Sigmoid colon (tissue), 7 donors: ENCODE results near the gene CAMK1D. TPM values are rescaled to one million over a fixed set of nuclear protein-coding genes. Genes with fewer than 3 reads are reported as not detected.
"Not testable (repeated sequence)": the region's sequence is repeated elsewhere in the genome, so short reads cannot be mapped to it uniquely, and the experiment has no call there.

Experiments
- DNase-seq: peaks from one replicate; pipeline ENCODE4 v3.0.0-alpha.2; 2019
- H3K27ac ChIP-seq, 4 donors: fragments of 200-600 bp; sonication (generic); one replicate each; pipeline ENCODE4 v1.5.1; 2016 to 2019; ENCODE audit warnings: mild to moderate bottlenecking in 1 of 4
- H3K27me3 ChIP-seq, 3 donors: fragments of 200-600 bp; sonication (generic); one replicate each; pipeline ENCODE4 v1.5.1; 2019; ENCODE audit warnings: mild to moderate bottlenecking in 1 of 3
- H3K36me3 ChIP-seq, 4 donors: fragments of 200-600 bp; sonication (generic); one replicate each; pipeline ENCODE4 v1.5.1; 2016 to 2019
- H3K4me1 ChIP-seq, 4 donors: fragments of 200-600 bp; sonication (generic); one replicate each; pipeline ENCODE4 v1.5.1; 2017 to 2019
- H3K4me3 ChIP-seq, 4 donors: fragments of 200-600 bp; sonication (generic); one replicate each; pipeline ENCODE4 v1.5.1; 2017 to 2019; ENCODE audit warnings: mild to moderate bottlenecking in 2 of 4, moderate library complexity in 1 of 4
- H3K9me3 ChIP-seq, 4 donors: fragments of 200-600 bp in 3 of 4; sonication (generic) in 3 of 4; one replicate each; pipeline versions ENCODE4 v1.5.1 to v1.6.1; 2013 to 2019
- EP300 ChIP-seq, 4 donors: sonication (generic); formaldehyde crosslinking; IDR thresholded peaks; one replicate each; pipeline ENCODE4 v1.6.1; 2017; ENCODE audit warnings: antibody characterized with exemption in 4 of 4
- POLR2A ChIP-seq, 2 donors: fragments of 450-650 bp; IDR thresholded peaks; one replicate each; pipeline ENCODE4 v1.6.1; 2016; ENCODE audit warnings: antibody characterized with exemption in 2 of 2, mild to moderate bottlenecking in 2 of 2, moderate library complexity in 2 of 2
- POLR2AphosphoS5 ChIP-seq, 4 donors: sonication (generic); formaldehyde crosslinking; IDR thresholded peaks; one replicate each; pipeline ENCODE4 v1.6.1; 2017; ENCODE audit warnings: antibody characterized with exemption in 4 of 4
- WGBS, 2 donors: extraction: QIAGEN DNeasy Blood & Tissue Kit; methylation state at CpG; one replicate each; pipeline ENCODE4 v1.1.7; 2013; 5-methylcytosine and 5-hydroxymethylcytosine counted together
- intact Hi-C: fragments of 100-400 bp; cut with DNase I; formaldehyde crosslinking; loops from one replicate; pipeline ENCODE4 v1.15.1; 2023
- polyA plus RNA-seq, 3 donors: library from polyadenylated mRNA; stranded (reverse); fragments of 200-250 nt; gene quantifications; one replicate each; pipeline ENCODE4 v1.2.3, GENCODE V29; 2013
- total RNA-seq, 4 donors: library from RNA; depleted of rRNA; stranded (reverse); fragments of >200 nt; gene quantifications; one replicate each; pipeline ENCODE4 v1.1.0, GENCODE V29; 2016
- TF ChIP-seq, protein P1 (sequence below), 4 experiments: fragments of 450-650 bp in 3 of 4; fragments of 200-600 bp in 1 of 4; IDR thresholded peaks; one replicate each; pipeline ENCODE4 v1.5.1; 2016 to 2019; ENCODE audit warnings: antibody characterized with exemption in 4 of 4, mild to moderate bottlenecking in 3 of 4, moderate library complexity in 2 of 4
- donor health status: healthy with polysubstance abuse.
- donor health status: Bipolar disorder and iron deficiency.
- donor health status: healthy.

The CAMK1D gene
- total and polyA plus RNA-seq, 7 donors: 7.2 to 11.5 (median 8.6) TPM

DNA sequence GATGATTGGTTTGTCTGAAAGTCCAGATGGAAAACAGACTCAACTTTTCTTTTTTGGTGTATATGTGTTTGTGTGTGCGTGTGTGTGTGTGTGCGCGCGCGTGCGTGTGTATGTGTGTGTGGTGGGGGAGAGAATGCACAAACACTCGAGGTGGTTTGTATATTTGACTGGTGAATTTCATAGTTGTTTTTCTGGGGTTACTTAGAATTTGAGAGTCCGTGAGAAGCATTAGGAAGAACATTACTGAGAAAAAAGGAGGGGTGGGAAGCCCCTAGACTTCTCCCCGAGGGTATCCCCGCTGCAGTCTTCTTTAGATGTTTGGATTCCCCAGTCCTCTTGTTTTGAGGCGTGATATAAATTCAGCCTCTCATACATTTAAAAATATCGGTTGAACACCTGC, 6.0 kb downstream of the CAMK1D start:
- no peak overlapping the region for H3K4me3 ChIP-seq
- WGBS, 2 donors: 91% methylated on average over 12 of the region's 12 CpGs
- no peak overlapping the region for H3K27ac ChIP-seq
- no peak for TF ChIP-seq POLR2AphosphoS5 (IDR thresholded peaks at IDR 0.05)
- TF ChIP-seq, protein P1, sequence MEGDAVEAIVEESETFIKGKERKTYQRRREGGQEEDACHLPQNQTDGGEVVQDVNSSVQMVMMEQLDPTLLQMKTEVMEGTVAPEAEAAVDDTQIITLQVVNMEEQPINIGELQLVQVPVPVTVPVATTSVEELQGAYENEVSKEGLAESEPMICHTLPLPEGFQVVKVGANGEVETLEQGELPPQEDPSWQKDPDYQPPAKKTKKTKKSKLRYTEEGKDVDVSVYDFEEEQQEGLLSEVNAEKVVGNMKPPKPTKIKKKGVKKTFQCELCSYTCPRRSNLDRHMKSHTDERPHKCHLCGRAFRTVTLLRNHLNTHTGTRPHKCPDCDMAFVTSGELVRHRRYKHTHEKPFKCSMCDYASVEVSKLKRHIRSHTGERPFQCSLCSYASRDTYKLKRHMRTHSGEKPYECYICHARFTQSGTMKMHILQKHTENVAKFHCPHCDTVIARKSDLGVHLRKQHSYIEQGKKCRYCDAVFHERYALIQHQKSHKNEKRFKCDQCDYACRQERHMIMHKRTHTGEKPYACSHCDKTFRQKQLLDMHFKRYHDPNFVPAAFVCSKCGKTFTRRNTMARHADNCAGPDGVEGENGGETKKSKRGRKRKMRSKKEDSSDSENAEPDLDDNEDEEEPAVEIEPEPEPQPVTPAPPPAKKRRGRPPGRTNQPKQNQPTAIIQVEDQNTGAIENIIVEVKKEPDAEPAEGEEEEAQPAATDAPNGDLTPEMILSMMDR (IDR thresholded peaks at IDR 0.05): no peak
- no peak for TF ChIP-seq EP300 (IDR thresholded peaks at IDR 0.05)
- TF ChIP-seq POLR2A (IDR thresholded peaks at IDR 0.05): no peak
- DNase-seq: no peak
- intact Hi-C loops: no loop called here
- no peaks in the 10 kb centered on the region for H3K9me3 ChIP-seq
- H3K27me3 ChIP-seq: no peaks in the 10 kb centered on the region
- no peaks in the 10 kb centered on the region for H3K36me3 ChIP-seq
- peaks cover 0 to 27% (median 20%) of the 10 kb centered on the region in 4 donors for H3K4me1 ChIP-seq

DNA sequence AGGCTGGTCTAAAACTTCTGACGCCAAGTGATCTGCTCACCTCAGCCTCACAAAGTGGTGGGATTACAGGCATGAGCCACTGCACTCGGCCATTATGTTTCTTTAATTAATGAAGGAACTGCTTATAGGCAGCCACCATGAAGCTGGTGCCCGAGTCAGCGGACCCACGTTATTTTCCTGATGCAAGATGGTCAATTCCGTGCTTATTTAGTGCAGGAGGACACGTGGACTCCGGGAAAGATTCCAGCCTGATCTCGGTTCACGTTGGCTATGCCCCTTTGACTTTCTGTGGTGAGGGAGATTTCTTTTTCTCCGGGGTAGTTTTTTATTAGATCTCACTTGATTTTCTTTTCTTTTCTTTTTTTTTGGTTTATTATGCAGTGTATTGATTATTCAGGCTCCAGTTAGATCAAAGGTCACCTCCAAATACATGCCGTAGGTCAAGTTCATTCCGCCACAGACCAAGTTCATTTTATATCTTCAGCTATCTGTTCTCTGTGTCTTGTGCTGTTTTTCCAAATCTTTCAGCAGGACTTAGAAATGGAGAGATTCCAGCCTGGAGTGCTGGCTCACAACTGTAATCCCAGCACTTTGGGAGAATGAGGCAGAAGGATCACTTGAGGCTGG, 8.3 kb downstream of the CAMK1D start:
- intact Hi-C loops: no loop called here

DNA sequence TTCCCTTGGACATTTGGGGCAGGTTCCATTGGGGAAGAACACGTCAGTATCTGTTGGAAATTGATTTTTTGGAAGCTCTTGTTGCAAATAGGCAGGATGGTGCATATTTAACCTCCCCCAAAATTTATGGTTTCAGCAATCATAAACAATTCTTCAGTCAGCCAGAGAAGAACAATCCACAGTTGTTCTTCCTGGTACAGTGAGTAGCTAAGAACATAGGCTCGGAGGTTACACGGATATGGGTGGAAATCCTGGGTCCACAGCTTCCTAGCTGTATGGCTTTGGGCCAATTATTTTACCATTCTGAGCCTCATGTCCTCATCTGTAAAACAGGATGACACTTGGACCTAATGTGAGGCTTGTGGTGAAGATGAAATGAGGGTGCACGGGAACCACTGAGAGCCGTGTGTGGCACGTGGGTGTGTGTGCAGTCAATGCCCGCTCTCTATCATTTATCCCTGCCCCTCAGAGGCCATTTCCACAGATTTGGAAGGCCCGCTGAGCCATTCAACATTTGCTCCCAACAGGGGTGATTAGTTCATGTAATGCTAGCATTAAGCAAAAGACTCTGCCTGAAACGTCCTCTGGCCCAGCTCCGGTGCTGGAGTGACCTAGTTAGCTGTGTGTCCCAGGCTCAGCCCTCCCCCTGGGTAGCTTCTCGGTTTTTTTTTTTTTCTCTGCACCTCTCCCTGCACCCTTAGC, 9.7 kb downstream of the CAMK1D start:
- no peaks in the 10 kb centered on the region for H3K9me3 ChIP-seq
- no peaks in the 10 kb centered on the region for H3K36me3 ChIP-seq
- H3K4me1 ChIP-seq: peaks cover 0 to 17% (median 11%) of the 10 kb centered on the region in 4 donors
- no peaks in the 10 kb centered on the region for H3K27me3 ChIP-seq
- intact Hi-C loops: no loop called here
- peak overlapping the region; percentile 7 to 32 (median 22) for H3K27ac ChIP-seq
- TF ChIP-seq EP300 (IDR thresholded peaks at IDR 0.05) (no peak), POLR2A (IDR thresholded peaks at IDR 0.05) (no peak), POLR2AphosphoS5 (IDR thresholded peaks at IDR 0.05) (no peak)
- TF ChIP-seq, protein P1 (IDR thresholded peaks at IDR 0.05): no peak
- no peak overlapping the region for H3K4me3 ChIP-seq
- DNase-seq: peak; percentile 75
- WGBS, 2 donors: 17 to 53% methylated on average over 11 of the region's 11 CpGs

More for the DNA sequence above, 8.3 kb downstream of the CAMK1D start:
- 88 to 92% methylated on average over 13 of the region's 13 CpGs for WGBS, 2 donors
- DNase-seq: no peak
- no peaks in the 10 kb centered on the region for H3K36me3 ChIP-seq
- H3K4me1 ChIP-seq: peaks cover 0 to 17% (median 11%) of the 10 kb centered on the region in 4 donors
- no peaks in the 10 kb centered on the region for H3K9me3 ChIP-seq
- no peaks in the 10 kb centered on the region for H3K27me3 ChIP-seq
- peak overlapping the region in 1 of 4 donors; percentile 26 for H3K27ac ChIP-seq
- TF ChIP-seq, protein P1 (IDR thresholded peaks at IDR 0.05): no peak
- no peak for TF ChIP-seq POLR2A (IDR thresholded peaks at IDR 0.05)
- TF ChIP-seq POLR2AphosphoS5 (IDR thresholded peaks at IDR 0.05): no peak
- no peak for TF ChIP-seq EP300 (IDR thresholded peaks at IDR 0.05)
- H3K4me3 ChIP-seq: no peak overlapping the region

DNA sequence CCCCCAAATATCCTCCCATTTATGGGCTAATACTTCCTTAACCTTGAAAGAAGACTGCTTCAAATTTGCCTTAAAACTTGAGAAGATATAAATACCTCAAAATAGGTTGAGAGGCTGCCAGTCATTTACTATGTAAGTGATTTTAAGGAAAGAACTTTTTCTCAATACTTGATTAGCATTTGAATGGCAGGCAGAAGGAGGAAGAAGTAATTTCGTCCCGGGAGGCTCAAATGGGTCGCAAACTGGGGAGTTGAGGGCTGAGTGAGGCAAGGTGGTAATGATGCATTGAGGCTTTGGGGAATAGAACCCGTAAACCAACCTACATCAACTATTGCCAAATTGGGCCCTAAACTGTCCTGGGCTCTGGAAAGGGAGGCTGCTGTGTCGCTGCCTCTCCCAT, 11.1 kb downstream of the CAMK1D start:
- WGBS, 2 donors: 91 to 96% methylated on average over 5 of the region's 5 CpGs
- Histone ChIP-seq H3K27me3 (no peaks in the 10 kb centered on the region), H3K4me1 (peaks cover 0 to 17% (median 11%) of the 10 kb centered on the region in 4 donors), H3K36me3 (no peaks in the 10 kb centered on the region), H3K9me3 (no peaks in the 10 kb centered on the region), H3K27ac (no peak overlapping the region), H3K4me3 (no peak overlapping the region)
- DNase-seq: peak; percentile 35
- intact Hi-C loops: no loop called here
- TF ChIP-seq EP300 (IDR thresholded peaks at IDR 0.05) (no peak), POLR2A (IDR thresholded peaks at IDR 0.05) (no peak), POLR2AphosphoS5 (IDR thresholded peaks at IDR 0.05) (no peak)
- TF ChIP-seq, protein P1 (IDR thresholded peaks at IDR 0.05): no peak

DNA sequence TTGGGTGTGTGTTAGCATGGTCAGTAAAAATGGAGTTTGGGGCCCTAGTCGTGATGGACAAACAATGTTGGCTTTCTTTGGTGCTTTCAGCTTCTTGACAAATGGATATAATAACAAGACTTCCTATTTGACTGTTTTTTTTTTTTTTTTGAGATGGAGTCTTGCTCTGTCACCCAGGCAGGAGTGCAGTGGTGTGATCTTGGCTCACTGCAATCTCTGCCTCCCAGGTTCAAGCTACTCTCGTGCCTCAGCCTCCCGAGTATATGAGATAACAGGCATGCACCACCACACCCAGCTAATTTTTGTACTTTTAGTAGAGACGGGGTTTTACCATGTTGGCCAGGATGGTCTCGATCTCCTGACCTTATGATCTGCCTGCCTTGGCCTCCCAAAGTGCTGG, 11.8 kb downstream of the CAMK1D start:
- intact Hi-C loops, H3K4me3 ChIP-seq, H3K27ac ChIP-seq, H3K36me3 ChIP-seq, H3K9me3 ChIP-seq, H3K27me3 ChIP-seq: not testable (repeated sequence)
- DNase-seq: peak; percentile 14
- peaks cover 0 to 17% (median 11%) of the 10 kb centered on the region in 4 donors for H3K4me1 ChIP-seq
- 85 to 87% methylated on average over 5 of the region's 5 CpGs for WGBS, 2 donors
